Vein endothelial cell (primary cell): Measurements from ENCODE around the gene PRDX3. TPM values are rescaled to one million over a fixed set of nuclear protein-coding genes. Genes with fewer than 3 reads are reported as not detected.

Source experiments
- small RNA-seq: library from RNA; depleted of rRNA; stranded (forward); fragments of <200 nt; gene quantifications from one replicate; pipeline ENCODE3, GENCODE V24; 2012
- total RNA-seq: library from RNA; depleted of rRNA; stranded (reverse); fragments of >200 nt; gene quantifications from 2 replicates; pipeline ENCODE4 v1.2.3, GENCODE V29; 2012

The PRDX3 gene
- 130 and 171 TPM in 2 replicates for total RNA-seq

DNA sequence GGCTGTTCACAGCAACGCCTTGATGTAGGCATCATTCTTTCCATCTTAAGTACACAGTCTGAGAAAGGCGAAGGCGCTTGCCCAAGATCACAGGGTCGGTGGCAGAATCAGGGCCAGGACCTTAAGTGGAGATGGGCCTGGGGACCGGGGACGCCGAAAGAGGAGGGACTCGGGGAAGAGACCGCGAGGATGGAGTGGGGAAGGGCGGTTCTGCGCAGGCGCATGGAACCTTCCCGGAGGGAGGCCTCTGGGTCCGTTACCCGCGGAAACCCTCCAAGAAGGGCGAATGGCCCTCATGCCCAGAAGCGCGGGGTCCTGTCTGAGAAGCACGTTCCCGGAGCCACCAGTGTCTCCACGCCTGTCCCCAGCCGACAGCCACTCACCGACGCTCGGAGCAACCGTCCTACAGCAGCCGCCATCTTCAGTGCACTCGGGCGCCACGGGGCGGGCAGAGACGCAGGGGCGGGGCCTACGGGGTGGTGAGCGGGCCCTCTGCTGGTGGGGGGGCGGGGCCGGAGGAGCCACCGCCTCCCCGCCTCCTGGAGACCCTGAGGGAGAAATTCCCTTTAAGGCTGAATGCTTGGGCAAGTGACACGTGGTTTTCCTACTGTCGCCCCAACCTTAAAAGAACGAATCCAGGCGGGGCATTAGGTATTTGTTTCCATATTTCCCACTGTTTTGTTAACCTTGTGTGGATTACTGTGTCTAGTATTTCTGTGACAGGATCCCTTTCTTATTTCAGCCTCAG, at the start of gene PRDX3:
PRDX3 (minus strand) TSS at position 441 of the 748 bp plus-strand sequence; CDS start at position 419, 22 bp downstream.

DNA sequence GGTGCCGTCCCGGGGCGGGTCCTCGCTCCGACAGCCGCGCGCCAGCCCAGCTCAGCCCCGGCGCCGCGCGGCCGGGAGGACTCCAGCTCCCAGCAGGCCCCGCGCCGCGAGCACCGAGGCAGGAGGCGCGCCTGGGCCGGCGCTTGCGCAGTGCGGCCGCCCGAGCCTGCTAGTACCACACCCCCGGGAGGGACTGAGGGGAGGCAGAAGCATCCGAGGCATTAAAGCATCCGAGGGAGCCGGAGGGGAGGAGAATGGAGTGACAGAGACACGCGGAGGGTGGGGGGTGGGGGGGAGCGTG, 28.7 kb upstream of the PRDX3 start, which contains the start of gene GRK5:
GRK5 (plus strand) TSS at position 206 of the 301 bp plus-strand sequence. CDS start 347 bp downstream, outside the sequence.

DNA sequence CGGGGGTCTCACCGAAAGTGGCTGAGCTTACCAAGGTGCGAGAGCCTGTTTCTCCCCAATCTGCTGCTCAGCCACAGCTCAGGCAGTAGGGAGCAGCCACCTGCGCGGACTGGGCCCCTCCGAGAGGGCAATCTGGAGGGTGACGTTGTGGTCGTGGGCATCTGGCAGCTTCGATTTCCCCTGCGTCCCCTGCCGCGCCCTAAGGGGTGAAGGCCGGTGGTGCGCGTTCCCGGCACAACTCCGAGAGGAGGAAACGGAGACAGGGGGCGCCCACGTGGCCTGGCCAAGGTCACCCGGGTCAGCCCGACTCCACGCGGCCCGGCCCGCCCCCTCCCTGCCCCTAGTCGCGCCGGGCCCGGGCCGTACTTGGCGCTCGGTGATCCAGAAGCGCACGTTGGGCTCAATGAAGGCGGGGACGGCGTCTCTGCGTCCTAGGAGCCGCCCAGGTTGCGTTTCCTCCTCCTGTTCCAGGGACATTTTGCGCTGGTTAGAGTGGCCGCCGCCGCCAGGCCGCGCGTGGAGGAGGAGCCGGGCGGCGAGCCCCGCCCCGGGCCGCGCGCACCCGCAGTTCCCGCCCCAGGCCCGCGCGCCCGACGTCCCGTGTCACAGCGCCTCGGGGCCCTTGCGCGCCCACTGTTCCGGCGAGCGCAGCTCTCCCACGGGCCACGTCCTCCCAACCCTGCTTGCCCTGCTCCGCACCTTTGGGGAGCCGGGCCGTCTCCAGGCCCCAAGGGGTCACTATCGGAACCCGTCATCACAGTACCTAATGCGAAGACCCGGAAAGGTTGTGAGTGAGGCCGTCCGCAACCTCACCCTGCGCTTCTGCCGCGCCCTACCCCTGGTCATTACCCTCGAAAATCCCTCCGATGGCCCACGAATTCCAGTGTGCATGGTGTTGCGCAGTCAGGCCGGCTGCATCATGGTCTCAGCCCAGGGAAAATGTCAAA, 13.2 kb downstream of the PRDX3 start, which contains the start of gene SFXN4:
SFXN4 (minus strand) TSS at position 544 of the 947 bp plus-strand sequence; CDS start at position 477, 67 bp downstream.

Small RNAs within 50 kb of the gene (small RNA-seq; reads per million reads assigned to genes)
- gene RN7SL749P, result not detected

Other genes starting within 250 kb of the PRDX3 start
- gene NANOS1, start 149.1 kb downstream of the PRDX3 start, total RNA-seq, result 0.48 and 0.65 TPM in 2 replicates
- 113 and 141 TPM in 2 replicates for gene EIF3A, start 98.0 kb downstream of the PRDX3 start, total RNA-seq
- gene DENND10, start 74.7 kb downstream of the PRDX3 start, total RNA-seq, result 58.1 and 67.7 TPM in 2 replicates
- gene SFXN4, start 13.1 kb downstream of the PRDX3 start, total RNA-seq, result 14.4 and 14.7 TPM in 2 replicates
- 34.3 and 43.5 TPM in 2 replicates for gene GRK5, start 28.8 kb upstream of the PRDX3 start, total RNA-seq